NCI-H1048 (cell line): ENCODE data around the gene SMYD2.

Experiments
- DNase-seq: peaks from one replicate; lab custom pipeline; 2025; lab: John Stamatoyannopoulos, UW

SMYD2 gene

DNA sequence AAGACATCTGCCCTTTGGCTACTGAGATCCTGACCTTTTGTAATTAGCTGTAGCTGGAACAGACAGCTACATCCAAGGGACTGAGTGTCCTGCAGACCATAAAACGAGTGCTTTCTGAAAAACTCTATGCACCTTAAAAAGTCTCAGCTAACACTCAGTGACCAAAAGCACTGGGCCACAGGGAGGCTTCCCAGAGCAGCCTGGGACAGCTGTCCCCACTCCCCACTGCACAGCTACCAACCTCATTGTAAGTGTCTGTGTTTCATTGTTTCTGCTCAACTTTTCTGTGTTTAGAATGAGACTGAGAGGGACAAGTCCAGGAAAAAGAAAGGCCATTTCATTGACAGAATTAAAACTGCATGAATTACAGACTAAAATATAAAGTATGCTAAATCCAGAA lies 80.7 kb downstream of the SMYD2 start:
- DNase-seq = no peak

GRCh38 chr1:214362188-214362882 lies 81.4 kb downstream of the SMYD2 start:
- no peak for DNase-seq

DNA sequence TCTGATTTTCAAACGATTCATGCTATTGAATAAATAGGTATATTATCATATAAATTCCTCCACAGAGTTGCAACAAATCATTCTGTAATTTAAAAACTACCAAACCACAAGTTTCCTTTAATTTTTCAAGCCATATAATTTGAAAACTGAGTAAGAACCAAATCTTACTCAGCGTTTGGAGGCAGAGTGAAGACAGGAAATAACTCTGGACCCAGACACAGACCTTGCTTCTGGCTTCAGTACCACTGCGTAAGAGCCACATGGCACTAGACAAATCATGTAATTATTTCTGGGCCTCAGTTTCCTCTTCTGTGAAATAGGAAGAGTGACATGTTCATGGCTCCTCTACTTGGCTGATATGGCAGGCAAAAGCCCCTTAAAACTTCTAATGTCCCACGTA lies 82.4 kb downstream of the SMYD2 start:
- no peak for DNase-seq

DNA sequence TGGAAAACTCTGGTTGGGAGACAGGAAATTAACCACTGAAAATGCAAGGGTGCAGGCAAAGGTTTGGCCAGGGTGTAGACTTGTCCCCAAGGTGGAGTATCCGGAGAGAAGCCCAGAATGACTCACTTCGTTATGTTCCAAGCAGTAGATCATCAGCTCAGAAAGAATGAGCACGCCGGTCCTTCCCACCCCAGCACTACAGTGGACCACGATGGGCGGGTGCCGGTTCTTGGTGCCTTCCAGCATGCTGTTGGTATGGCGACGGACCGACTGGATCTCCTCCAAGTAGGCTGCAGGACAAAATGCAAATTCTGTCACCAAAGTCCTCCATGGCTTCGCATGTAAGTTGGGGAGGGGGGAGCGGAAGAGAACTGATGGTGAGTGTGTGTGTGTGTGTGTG lies 83.4 kb downstream of the SMYD2 start:
- no peak for DNase-seq

DNA sequence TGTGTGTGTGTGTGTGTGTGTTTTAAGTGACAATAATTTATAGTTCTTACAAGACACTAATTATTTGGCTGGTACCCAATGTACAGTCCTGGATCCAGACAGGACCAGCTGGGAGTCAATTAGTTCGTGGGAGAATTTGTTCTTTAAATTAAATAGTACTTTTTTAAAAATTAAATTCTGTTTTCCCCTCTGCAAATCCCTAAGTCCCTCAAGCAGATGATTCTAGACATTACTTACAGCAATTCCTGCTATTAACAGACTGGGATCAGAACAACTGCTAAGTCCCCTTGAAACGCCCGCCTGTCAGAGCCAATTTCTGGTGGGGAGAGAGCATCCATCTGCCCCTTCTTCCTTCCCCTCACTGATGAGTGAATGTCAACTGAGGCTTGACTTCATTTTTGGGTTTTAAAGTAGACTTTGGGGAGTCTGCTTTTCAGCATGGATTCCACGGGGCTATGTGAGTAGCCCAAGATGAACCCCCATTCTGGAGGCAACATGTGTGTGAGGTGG lies 83.9 kb downstream of the SMYD2 start:
- no peak for DNase-seq

- DNase-seq = no peak
These were observed 86.9 kb downstream of the SMYD2 start for GRCh38 chr1:214367841-214368240.

DNA sequence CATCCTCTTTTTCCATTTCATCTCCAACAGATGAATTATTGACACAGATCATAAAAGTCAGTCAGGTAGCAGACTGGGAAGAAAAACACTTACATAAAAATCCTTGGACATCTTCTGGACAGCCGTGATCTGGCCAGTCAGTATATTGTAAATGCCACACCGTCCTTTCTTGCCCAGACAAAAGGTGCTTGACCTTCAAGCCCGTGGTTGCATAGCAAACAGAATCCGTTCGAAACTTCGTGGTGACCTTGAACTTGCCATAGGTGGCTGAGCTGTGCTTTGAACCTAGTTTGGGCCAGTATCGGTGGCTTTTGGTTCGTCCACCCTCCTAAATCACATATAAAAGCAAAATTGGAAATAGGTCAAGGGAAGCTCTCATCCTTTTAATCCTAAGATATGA lies 88.4 kb downstream of the SMYD2 start:
- no peak for DNase-seq

GRCh38 chr1:214370615-214371014 lies 89.7 kb downstream of the SMYD2 start:
- no peak for DNase-seq

GRCh38 chr1:214372092-214372491 lies 91.1 kb downstream of the SMYD2 start:
- no peak for DNase-seq

DNA sequence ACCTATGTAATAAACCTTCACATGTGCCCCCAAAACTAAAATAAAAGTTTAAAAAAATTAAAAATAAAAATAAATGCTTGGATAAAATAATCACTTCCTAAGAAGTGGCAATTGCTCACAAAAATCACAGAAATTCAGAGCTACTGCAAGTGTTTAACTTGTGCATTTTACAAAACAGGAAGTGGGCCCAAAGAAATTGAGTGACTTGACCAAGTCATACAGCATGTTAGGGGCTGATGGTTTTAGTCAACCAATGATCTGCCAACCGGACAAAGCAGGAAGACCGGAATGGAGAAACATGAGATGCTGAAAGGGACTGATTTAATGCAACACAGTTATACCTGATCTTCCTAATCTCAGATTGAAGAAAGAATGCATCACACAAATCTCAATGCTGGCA lies 96.5 kb downstream of the SMYD2 start:
- DNase-seq = no peak

- no peak for DNase-seq
These were observed 96.9 kb downstream of the SMYD2 start for GRCh38 chr1:214377886-214378285.

DNA sequence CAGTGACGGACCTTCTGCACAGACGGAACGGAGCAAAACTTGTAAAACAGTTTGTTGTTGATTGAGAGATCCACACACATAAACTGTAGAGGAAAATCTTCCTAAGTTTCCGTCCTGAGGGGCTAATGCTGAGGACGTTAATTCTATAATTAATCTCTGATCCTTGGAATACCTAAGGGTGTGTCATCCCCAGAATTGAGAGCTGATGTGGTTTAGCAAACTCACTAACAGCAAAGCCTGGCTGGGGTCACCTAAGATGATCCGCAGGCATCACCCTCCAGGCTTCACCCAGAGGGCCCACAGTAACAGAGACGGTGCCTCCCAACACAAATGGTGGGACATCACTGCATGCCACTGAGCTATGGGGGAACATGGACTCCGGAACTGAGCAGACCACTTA lies 97.5 kb downstream of the SMYD2 start:
- DNase-seq = no peak

DNA sequence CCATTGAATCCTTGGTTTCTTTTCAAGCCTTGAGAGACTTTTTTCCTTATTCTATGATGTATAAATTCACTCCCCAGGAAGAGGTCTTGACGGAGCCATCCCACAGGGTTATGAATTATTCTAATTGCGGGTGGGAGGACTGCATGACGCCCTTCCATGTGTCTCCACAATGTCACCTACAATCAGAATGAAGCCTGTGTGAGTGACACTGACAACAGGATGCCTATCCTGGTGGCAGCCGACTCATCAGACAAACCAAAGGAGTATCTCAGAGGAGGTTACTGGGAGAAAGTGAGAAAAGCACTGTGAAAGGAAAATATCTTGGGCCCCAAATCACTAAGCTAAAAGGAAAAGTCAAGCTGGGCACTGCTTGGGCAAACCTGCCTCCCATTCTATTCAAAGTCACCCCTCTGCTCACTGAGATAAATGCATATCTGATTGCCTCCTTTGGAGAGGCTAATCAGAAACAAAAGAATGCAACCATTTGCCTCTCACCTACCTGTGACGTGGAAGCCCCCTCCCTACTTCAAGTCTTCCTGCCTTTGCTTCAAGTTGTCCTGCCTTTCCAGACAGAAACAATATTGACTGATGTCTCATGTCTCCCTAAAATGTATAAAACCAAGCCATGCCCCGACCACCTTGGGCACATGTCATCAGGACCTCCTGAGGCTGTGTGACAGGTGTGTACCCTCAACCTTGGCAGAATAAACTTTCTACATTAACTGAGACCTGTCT lies 98.4 kb downstream of the SMYD2 start:
- DNase-seq = no peak

DNA sequence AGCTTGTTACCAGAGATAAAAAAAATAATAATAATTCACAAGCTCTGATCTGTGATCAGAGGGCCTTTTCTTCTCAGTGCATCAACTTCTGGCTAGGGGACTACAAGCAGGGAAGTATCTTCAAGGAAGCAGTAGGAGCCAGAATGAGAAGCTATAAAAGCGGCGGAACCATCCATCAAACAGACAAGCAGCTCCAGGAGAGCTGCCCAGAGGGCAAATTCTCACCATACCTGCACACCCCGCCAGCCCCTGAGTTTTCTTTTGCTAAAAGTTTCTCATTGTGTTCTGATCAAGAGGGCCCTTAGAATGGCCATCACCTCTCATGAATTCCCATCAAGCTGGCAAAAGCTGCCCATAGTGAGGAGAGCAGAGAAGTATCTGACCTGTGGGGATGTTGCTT lies 99.4 kb downstream of the SMYD2 start:
- no peak for DNase-seq

DNA sequence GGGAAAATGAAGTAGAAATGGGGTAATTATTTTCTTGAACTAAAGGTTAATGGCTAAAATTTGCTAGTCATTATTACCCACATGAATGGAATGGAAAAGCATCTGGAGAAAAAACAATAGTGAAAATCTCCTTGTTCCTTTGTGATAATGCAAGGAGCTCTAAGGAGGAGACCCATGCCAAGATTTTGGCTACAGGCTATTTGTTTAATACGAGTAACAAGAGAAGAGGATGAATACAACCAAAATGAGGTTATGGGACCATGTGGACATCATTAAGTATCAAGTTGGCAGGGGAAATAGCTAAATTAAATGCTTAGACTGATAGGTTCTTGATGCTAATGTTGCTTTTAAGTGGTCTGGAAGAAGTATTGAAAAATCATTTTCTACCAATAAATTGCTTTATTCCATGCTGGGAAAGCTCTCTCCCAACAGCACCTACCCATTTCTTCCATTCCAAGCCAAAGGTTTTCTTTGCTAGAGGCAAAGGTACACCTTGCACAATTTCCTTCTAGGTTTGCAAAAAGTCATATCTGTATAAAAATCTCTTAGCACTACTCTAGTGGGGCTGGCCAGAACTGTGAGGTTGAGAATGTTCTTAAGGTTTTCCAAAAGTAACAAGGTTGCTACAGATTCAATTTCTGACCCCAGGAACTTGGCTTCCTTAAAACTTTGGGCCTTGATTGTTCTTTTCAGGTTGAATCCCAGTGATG lies 100.2 kb downstream of the SMYD2 start:
- DNase-seq = no peak

DNA sequence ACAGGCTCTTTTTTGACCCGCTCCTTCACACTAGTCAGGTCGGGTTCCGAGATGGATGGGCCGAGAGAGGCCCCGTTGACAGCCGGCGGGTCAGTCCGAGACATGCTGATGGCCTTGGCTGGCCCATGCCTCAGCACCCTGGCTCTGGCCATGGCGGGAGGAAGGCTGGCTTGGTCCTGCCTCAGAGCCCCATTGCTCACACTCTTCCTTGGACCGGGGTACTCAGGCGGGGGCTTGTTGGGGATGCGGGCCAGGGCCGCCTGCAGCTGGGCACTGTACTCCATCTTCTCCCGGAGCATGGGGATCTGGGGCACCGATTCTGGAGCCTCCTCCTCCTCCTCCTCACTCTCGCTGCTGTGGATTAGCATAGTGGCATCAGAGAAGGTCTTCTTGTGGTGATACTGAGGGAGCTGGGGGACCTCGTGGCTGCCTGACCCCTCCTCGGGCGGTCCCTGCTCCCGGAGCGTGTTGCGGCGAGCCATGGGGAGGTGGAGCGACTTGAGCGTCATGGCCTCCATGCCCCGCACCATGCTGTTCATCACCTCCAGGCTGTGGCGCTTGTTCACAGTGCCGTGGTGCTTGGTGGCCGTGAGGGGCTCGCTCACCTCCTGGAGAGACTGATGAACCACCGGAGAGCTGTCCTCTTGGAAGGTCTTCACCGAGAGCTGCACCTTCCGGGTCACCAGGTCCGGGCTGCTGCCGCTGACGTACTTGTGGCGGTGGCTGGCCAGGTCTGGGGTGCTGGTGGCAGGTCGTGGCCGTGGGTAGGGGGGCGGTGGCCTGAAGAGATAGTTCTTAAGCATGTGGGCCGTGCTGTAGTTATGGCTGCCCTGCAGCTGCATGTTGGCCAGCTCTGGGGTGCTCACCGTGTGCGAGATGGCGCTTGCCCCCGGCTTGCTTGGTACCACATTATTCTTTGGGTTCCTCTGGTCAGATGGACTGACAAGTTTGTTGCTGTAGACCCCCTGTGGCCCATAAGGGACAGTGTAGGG lies 102.7 kb downstream of the SMYD2 start:
- no peak for DNase-seq

GRCh38 chr1:214384373-214385079 lies 103.6 kb downstream of the SMYD2 start:
- DNase-seq = no peak

- DNase-seq = no peak
These were observed 104.5 kb downstream of the SMYD2 start for GRCh38 chr1:214385428-214385827.

DNA sequence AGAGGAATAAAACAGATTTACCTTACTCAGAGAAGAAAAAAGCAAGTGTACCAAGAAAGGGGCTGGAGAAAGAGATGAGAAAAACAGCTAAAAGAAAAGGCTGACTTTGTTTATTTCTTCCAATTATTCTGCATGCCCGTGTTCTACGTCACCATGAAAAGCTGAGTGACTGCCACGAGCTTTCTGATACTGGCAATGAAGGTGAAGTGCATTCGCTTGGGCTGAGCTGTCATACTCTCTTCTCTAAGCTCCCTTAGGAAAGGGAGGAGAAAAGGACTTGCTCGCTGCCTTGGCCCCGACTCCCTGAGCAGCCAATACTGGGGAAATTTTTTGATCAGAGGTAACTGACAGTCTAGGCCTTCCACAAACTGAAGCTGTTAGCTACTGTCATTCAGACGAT lies 105.4 kb downstream of the SMYD2 start:
- DNase-seq = no peak
